GM19324 (cell line): ENCODE data around the gene LRRC1.
"Not testable (repeated sequence)": the region's sequence is repeated elsewhere in the genome, so short reads cannot be mapped to it uniquely, and the experiment has no call there.

Source experiments
- ATAC-seq: cut with Tn5 transposase; IDR thresholded peaks from one replicate; pipeline ENCODE4 v1.9.1; 2021; ENCODE audit warnings: mild to moderate bottlenecking, moderate library complexity; ENCODE audit not compliant: unreplicated experiment, low FRiP score

The LRRC1 gene

GRCh38 chr6:53794720-53795339 lies at the start of gene LRRC1:
LRRC1 (plus strand) TSS chr6:53795005; CDS start chr6:53795257, 252 bp downstream.
- peak; percentile 69 for ATAC-seq

DNA sequence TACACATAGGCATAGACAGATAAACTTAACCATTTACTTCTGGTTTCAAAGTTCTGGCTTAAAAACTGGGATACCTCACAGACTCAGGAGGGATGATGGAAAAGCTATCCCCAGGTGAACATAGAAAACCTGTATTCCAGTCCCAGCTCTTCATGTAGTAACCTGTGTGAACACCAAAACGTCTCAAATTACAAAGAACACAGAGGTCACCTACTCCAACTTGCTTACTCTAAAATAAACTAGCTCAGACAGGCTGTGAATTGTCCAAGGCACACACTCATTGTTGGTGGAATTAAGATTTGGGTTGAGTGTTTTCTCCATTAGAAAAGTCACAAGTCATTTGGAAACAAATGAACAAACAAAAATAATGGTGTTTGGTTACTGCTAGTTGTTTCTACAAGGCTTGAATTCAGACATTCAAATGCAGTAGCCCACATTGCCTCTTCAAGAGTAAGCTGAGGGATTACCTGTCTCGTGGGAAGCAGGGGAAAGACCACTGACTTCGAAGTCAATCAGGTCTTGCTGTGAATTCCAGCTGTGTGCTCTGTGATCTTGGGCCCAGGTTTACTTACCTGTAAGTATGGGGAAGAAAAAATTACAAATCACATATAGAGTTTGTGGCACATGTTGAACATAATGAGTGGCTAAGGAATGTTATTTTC lies 48.2 kb upstream of the LRRC1 start:
- no peak for ATAC-seq

DNA sequence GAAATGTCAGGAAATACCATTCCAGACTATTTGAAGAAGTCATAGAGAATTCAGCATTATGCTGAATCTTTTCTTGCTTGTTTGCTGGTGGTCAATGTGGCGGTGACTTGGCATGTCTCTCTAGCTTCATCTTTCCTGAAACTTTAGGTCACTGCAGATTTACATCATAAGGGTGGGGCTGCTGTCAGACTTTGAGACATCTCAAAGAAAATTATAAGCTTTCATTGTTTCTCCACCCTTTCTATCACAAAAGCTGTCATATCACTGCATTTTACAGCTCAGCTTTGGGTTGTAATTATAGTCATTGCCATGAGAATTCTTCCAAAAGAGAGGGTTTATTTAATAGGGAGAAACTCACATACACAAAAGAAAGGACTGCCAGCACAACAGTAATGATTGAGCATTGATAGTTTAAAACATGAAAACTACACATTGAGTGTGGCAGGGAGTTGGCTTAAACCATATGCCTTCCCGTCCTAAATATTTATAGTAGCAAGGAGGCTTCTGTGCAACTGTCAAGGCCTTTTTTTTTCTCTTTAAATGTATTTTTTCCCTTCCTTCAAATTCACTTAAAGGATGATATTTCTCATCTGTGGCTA lies 44.7 kb upstream of the LRRC1 start:
- no peak for ATAC-seq

DNA sequence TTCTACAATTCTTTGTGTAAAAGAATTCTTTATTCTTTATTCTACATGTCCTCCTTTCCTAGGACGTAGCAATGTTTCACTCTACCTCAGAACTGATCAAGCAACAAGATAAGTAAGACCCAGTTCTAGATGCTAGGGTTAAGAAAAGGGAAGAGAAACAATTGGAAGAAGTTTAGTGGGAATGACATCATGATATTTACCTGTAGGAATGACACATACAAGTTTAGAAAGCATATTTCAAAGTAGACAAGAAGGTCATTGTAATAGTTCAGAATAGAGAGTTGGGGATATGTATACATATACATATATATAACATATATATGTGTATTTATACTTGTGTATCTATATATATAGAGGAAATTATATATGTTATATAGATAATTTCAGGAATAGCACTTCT lies 43.4 kb upstream of the LRRC1 start:
- ATAC-seq = no peak

DNA sequence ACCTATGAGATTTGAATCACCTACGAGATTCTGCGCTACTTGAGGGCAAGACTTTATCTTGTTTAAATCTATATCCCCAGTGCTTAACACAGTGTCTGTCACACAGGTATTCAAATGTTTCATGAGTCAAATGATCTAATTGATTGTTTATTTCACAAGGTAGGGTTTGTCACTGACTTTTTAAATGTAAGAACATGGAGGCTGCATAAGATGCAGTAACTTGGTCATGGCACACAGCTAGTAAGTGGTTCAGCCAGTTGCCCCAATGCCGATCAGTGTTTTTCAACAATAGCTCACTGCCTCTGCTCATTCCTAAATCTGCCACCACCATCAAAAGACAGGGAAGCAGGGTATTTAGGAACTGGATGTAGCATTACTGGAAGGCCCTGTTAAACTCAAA lies 42.4 kb upstream of the LRRC1 start:
- ATAC-seq = no peak

- no peak for ATAC-seq
These were observed 41.9 kb upstream of the LRRC1 start for GRCh38 chr6:53752856-53753255.

DNA sequence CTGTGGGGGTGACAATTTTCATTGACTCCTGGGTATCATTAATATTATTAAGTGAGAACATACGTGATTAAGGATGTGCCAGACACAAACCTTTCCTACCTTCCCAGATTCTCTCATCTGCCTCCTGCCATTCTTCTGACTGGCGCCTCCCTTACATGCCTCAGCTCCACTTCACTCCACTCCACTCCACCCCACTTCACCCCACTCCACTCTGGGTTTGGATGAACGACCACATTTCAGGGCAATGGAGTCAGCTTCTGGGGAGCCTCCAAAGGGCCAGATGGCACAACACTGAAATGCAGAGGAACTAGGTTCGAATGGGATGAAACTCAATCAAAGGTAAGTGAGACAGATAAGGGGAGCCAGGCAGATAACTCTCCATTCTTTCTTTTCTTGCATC lies 40.5 kb upstream of the LRRC1 start:
- no peak for ATAC-seq

- no peak for ATAC-seq
These were observed 38.4 kb upstream of the LRRC1 start for GRCh38 chr6:53756396-53756795.

GRCh38 chr6:53758496-53758895 lies 36.3 kb upstream of the LRRC1 start:
- no peak for ATAC-seq

DNA sequence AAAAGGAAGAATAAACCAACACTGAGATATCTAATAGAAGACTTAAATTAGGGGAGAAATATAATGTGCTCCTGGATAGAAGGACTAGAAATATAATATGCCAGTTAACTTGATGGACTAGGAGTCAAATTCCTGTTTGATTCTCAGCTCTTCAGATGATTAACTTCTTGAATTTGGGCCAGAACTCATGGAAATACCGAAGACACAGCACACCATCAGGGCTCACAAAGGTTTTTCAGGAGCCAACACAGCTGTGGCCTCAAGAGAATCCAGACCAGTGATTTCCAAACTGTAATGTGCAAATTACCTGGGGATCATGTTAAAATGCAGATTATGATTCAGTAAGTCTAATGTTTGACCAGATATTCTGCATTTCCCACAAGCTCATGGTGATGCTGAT lies 33.8 kb upstream of the LRRC1 start:
- ATAC-seq = no peak

DNA sequence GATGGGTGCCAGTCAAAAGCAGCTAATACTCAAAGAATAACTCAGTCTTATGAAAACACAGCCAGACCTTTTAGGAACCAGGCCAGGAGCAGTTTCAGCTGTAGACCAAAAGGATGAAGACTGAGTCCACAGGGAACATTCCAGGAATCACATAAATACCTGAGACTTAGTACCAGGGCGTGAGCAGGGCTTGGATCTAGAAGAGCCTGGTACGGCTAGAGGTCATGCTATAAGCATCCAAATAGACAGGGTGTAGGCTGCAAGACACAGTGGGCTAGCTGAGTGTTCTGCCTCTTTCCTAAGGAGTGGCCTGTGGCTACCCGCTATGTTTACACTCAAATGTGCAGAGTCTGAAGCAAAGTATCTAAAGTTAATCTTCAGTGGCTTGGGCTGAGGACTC lies 29.5 kb upstream of the LRRC1 start:
- ATAC-seq = no peak

GRCh38 chr6:53766930-53767329 lies 27.9 kb upstream of the LRRC1 start:
- ATAC-seq = no peak

- no peak for ATAC-seq
These were observed 26.9 kb upstream of the LRRC1 start for GRCh38 chr6:53767941-53768340.

- no peak for ATAC-seq
These were observed 26.2 kb upstream of the LRRC1 start for GRCh38 chr6:53768636-53769035.

GRCh38 chr6:53770780-53771249 lies 24.0 kb upstream of the LRRC1 start:
- no peak for ATAC-seq

DNA sequence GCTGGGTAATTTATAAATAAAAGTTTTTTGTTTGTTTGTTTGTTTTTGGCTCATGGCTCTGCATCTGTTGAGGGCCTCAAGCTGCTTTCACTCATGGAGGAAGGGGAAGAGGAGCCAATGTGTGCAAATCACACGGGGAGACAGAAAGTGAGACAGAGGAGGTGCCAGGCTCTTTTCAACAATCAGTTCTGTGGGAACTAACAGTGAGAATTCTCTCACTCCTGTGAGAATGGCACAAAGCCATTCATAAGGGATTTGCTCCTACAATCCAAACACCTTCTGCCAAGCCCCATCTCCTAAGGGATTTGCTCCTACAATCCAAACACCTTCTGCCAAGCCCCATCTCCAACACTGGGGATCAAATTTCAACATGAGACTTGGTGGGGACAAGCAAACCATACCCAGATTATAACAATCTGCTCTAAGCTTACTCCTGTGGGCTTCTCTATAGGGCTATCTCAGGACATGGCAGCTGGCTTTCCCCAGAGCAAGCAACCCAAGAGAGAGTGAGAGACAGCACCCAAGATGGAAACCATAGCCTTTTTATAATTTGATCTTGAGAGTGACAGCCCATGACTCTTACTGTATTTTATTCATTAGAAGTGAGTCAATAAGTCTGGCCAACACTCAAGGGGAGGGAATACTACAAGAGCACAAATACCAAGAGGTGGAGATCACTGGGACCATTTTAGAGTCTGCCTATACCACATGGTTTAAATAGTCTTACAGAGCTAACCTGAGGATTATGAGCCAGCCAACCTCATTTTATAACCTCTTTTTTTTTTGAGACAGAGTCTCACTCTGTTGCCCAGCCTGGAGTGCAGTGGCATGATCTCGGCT lies 22.8 kb upstream of the LRRC1 start:
- no peak for ATAC-seq

DNA sequence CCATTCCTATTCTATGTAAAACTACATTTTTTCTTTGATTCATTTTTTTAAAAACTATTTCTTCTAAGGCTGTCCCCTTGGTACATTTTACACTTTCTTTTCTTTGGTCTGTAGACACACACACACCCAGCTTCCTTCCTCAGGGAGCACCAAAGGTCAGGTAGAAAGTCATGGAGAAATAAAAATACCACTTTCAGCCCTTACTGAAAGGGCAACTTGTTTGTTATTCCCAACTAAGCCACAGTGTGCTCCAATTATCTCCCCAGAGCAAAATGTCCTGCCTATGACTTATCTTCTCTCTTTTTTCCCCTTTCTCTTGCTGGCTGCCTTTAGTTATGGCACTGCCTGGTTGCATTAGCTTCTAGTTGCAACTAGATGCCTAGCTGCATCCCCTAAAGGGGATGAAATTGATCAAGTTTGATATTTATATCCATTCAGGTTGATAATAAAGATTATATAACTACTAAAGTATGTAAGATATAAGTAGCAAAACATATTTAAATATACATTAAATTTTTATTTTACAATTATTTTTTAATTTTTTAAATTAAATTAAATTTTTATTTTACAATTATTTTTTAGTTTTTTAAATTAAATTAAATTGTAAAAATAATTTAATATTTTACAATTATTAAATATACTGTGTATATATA lies 21.6 kb upstream of the LRRC1 start:
- ATAC-seq = no peak

DNA sequence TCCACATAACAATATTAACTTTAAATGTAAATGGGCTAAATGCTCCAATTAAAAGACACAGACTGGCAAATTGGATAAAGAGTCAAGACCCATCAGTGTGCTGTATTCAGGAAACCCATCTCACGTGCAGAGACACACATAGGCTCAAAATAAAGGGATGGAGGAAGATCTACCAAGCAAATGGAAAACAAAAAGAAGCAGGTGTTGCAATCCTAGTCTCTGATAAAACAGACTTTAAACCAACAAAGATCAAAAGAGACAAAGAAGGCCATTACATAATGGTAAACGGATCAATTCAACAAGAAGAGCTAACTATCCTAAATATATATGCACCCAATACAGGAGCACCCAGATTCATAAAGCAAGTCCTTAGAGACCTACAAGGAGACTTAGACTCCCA lies 18.7 kb upstream of the LRRC1 start:
- not testable (repeated sequence) for ATAC-seq

GRCh38 chr6:53784991-53785390 lies 9.8 kb upstream of the LRRC1 start:
- ATAC-seq = not testable (repeated sequence)

- ATAC-seq = no peak
These were observed 8.0 kb upstream of the LRRC1 start for GRCh38 chr6:53786832-53787231.

GRCh38 chr6:53790886-53791285 lies 3.9 kb upstream of the LRRC1 start:
- ATAC-seq = no peak
